Sigmoid colon (tissue), 3 donors: ENCODE data around the gene MERTK.

ENCODE experiments used
- POLR2A ChIP-seq, 2 donors: fragments of 450-650 bp; IDR thresholded peaks; one replicate each; pipeline ENCODE4 v1.6.1; 2016; ENCODE audit warnings: antibody characterized with exemption in 2 of 2, mild to moderate bottlenecking in 2 of 2, moderate library complexity in 2 of 2
- TF ChIP-seq, protein P1 (sequence below), 4 experiments: fragments of 450-650 bp in 3 of 4; fragments of 200-600 bp in 1 of 4; IDR thresholded peaks; one replicate each; pipeline ENCODE4 v1.5.1; 2016 to 2019; ENCODE audit warnings: antibody characterized with exemption in 4 of 4, mild to moderate bottlenecking in 3 of 4, moderate library complexity in 2 of 4

DNA sequence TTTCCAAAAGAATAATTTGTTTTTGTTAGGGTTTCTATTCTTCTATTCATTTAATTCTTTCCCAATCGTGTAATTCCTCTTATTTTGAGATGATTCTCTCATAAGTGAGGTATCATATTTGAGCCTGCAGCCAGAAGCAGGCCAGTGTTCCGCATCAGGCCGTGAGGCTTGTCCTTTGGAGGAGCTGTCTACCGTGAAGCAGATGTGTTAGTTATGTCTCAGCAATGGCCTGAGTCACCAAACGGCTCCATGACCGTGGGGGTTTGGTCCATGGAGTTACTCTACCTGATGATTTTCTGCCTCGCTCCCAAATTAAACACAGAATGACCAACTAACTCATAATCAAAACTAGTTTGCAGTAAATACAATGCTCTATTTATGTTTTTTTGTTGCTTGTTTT, 92.4 kb downstream of the MERTK start:
- TF ChIP-seq, protein P1, sequence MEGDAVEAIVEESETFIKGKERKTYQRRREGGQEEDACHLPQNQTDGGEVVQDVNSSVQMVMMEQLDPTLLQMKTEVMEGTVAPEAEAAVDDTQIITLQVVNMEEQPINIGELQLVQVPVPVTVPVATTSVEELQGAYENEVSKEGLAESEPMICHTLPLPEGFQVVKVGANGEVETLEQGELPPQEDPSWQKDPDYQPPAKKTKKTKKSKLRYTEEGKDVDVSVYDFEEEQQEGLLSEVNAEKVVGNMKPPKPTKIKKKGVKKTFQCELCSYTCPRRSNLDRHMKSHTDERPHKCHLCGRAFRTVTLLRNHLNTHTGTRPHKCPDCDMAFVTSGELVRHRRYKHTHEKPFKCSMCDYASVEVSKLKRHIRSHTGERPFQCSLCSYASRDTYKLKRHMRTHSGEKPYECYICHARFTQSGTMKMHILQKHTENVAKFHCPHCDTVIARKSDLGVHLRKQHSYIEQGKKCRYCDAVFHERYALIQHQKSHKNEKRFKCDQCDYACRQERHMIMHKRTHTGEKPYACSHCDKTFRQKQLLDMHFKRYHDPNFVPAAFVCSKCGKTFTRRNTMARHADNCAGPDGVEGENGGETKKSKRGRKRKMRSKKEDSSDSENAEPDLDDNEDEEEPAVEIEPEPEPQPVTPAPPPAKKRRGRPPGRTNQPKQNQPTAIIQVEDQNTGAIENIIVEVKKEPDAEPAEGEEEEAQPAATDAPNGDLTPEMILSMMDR (IDR thresholded peaks at IDR 0.05), result no peak
- TF ChIP-seq POLR2A (IDR thresholded peaks at IDR 0.05), result no peak
